Measurements from ENCODE around the gene MIEF2.

DNA sequence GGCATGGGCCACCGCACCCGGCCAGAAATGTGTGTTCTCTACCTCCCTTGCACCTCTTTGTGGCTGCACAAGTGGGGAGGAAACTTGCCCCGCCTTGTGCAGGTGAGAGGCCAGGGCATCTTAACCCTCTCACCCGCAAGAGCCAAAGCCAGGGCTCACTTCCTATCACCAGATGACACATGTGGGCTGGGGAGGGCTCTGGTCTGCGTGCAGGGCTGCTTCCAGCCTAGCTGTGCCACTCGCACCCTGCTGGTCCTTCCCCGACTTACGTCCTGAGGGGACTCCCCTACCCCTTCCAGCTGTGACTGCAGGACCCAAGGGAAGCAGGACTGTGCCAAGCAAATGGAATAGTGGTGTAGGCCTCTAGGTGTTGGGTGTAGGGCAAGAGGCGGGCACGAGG lies 6.9 kb downstream of the MIEF2 start:
- TF ChIP-seq POLR2AphosphoS5 (IDR thresholded peaks at IDR 0.05; ENCODE audit: low read length): no peak
- TF ChIP-seq, protein P1, sequence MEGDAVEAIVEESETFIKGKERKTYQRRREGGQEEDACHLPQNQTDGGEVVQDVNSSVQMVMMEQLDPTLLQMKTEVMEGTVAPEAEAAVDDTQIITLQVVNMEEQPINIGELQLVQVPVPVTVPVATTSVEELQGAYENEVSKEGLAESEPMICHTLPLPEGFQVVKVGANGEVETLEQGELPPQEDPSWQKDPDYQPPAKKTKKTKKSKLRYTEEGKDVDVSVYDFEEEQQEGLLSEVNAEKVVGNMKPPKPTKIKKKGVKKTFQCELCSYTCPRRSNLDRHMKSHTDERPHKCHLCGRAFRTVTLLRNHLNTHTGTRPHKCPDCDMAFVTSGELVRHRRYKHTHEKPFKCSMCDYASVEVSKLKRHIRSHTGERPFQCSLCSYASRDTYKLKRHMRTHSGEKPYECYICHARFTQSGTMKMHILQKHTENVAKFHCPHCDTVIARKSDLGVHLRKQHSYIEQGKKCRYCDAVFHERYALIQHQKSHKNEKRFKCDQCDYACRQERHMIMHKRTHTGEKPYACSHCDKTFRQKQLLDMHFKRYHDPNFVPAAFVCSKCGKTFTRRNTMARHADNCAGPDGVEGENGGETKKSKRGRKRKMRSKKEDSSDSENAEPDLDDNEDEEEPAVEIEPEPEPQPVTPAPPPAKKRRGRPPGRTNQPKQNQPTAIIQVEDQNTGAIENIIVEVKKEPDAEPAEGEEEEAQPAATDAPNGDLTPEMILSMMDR (IDR thresholded peaks at IDR 0.05 in 2 of 3, conservative IDR thresholded peaks at IDR 0.05 in 1 of 3; ENCODE audit: control insufficient read depth in 2 of 3, extremely low read depth in 1 of 3, insufficient read depth in 1 of 3, low read depth in 3 of 3, low read length in 3 of 3): no peak
- TF ChIP-seq EZH2 (IDR thresholded peaks at IDR 0.05; ENCODE audit: borderline replicate concordance, control insufficient read depth, low read depth, low read length): no peak
- no peak for TF ChIP-seq ASH2L (IDR thresholded peaks at IDR 0.05; ENCODE audit: borderline replicate concordance, low read depth)
- peak; percentile 17; the same call in 1 of the 2 replicates for TF ChIP-seq POLR2A (IDR thresholded peaks at IDR 0.05; ENCODE audit: low read depth, low read length)
- TF ChIP-seq, protein P2, sequence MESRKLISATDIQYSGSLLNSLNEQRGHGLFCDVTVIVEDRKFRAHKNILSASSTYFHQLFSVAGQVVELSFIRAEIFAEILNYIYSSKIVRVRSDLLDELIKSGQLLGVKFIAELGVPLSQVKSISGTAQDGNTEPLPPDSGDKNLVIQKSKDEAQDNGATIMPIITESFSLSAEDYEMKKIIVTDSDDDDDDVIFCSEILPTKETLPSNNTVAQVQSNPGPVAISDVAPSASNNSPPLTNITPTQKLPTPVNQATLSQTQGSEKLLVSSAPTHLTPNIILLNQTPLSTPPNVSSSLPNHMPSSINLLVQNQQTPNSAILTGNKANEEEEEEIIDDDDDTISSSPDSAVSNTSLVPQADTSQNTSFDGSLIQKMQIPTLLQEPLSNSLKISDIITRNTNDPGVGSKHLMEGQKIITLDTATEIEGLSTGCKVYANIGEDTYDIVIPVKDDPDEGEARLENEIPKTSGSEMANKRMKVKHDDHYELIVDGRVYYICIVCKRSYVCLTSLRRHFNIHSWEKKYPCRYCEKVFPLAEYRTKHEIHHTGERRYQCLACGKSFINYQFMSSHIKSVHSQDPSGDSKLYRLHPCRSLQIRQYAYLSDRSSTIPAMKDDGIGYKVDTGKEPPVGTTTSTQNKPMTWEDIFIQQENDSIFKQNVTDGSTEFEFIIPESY (IDR thresholded peaks at IDR 0.05): no peak
- no peak for TF ChIP-seq NR2F1 (conservative IDR thresholded peaks at IDR 0.05)
- TF ChIP-seq, protein P3, sequence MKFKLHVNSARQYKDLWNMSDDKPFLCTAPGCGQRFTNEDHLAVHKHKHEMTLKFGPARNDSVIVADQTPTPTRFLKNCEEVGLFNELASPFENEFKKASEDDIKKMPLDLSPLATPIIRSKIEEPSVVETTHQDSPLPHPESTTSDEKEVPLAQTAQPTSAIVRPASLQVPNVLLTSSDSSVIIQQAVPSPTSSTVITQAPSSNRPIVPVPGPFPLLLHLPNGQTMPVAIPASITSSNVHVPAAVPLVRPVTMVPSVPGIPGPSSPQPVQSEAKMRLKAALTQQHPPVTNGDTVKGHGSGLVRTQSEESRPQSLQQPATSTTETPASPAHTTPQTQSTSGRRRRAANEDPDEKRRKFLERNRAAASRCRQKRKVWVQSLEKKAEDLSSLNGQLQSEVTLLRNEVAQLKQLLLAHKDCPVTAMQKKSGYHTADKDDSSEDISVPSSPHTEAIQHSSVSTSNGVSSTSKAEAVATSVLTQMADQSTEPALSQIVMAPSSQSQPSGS (IDR thresholded peaks at IDR 0.05; ENCODE audit: low read length): no peak
- TF ChIP-seq NRF1 (conservative IDR thresholded peaks at IDR 0.05; ENCODE audit: low read depth, low read length): no peak

Measured in GM12878 (cell line).